ENCODE data around the gene UVSSA.
"Not testable (repeated sequence)": the region's sequence is repeated elsewhere in the genome, so short reads cannot be mapped to it uniquely, and the experiment has no call there.

The UVSSA gene

DNA sequence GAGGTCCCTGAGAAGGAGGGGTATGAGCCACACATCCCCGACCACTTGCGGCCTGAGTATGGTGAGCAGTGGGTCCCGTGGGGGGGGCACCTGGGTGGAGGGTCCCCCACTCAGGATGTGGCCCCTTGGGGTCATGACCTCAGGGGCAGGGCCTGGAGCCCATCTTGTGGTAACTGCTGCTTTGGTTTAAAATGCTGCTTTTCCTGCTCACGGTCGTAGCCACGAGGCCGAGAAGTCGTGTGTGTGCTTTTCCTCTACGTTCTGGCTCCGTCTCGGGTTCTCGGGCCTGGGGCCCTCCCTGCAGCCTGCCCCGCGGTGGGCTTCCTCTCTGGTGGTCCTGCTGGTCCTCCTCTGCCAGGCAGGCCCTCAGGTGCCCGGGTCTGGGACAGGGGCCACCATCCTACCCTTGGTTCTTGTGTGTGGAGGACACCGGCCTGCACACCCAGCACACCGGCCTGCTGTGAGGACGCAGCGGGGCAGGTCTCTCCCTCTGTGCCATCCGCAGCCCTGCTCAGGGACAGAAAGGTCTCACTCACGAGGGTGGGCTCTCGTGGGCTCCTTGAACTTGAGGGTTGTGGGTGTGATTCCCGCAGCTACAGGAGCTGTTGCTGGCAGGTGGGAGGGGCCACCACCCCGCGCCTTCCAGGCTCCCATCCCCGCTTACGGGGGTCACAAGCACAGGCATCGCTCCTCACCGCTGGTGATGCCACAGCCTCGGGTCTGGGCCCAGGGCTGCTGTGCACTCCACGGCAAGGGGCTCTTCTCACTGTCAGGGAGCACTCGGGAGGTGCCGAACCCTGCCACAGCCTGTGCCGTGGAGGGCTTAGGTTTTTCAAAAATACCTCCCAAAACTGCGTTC lies 19.6 kb downstream of the UVSSA start:
- DNase-seq: no peak

DNA sequence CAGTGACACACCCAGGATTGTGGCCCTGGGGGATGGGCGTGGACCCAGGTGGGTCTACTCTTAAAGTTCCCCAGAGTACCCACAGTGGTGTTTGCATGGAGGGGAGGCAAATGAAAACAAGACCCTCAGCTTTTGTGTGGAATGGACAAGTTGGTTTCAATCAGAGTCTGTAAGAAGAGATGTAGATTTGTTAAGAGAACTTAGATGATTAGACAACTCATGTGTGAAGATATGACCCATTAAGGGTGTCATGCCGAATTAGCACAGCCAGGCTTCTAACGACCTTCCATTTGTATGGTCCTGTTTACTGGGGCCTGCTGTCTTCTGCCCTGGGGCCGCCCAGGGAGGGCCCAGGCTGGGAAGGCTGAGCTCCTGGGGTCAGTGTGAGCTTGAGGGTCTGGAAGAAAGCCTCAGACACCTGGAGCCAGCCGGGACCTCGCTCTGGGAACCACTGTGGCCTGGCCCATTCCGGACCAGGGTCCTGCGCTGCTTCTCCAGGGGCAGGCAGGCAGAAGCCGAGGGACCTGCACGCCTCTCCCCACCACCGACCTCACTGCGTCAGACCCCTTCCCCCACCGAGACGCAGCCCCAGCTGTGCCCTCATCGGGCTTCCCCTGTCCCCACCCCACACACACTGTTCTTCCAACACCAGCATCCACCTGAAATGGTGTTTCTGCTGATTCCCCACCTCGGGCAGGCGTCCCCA lies 20.4 kb downstream of the UVSSA start:
- no peak for DNase-seq

DNA sequence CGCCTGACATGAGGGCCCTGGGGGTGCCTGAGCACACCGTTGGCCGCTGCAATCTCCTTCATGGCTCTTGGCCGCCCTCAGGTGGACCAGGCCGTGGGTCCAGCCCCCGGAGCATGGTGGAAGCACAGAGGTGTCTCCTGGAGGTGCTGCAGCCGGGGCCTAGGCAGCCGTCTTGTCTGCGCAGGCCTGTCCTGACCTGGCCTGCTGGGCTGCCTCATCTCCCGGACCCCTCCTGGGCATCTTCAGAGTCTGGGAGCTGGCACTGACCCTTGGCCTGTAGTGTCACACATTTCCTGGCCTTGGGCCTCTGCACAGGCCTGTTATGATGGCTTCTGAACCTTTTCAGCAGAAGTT lies 20.9 kb downstream of the UVSSA start:
- no peak for DNase-seq

DNA sequence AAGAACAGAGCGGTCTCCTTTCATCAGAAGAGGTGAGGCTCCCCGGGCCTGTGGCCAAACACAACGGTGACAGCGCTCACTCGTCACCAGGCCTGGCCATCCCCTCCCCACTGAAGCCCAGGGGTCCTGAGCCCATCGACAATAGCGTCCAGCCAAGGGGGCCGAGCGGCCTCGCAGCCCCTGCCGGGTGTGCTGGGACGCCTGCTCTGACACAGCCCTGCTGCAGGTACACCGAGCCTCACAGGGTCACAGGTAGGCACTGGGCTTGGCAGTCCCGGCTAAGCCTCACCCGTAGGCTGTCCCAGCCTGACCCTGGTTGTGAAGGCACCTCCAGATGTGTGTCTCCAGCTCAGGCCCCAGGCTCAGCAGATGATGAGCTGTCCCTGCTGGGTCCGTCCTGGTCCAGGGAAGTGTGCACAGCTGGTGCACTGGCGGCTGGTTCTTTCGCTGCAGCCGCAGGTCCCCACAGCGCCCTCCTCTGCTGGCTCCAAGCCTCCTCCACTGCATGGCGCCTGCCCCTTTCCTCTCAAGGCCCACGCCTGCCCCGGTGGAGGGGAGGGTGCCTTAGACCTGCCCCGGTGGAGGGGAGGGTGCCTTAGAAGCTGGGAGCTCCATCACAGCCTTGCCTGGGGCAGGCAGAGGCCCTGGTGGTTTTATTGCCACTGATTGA lies 21.5 kb downstream of the UVSSA start:
- no peak for DNase-seq

DNA sequence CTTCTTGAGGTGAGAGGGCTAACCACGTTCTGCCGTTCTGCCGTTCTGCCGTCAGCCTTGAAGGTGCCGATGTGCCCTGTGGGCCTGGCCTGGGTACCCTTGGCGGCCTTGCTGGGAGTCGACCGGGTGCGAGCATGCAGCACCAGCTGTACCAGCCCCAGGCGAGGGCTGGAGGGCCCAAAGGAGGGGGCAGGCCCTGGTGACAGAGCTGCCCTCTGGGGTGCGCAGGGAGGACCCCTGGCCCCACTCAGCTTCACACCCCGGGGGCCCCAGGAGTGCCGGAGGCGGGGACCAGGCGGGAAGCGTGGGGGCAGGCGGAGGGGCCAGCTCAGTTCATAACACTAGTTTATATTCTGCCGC lies 22.1 kb downstream of the UVSSA start:
- no peak for DNase-seq

DNA sequence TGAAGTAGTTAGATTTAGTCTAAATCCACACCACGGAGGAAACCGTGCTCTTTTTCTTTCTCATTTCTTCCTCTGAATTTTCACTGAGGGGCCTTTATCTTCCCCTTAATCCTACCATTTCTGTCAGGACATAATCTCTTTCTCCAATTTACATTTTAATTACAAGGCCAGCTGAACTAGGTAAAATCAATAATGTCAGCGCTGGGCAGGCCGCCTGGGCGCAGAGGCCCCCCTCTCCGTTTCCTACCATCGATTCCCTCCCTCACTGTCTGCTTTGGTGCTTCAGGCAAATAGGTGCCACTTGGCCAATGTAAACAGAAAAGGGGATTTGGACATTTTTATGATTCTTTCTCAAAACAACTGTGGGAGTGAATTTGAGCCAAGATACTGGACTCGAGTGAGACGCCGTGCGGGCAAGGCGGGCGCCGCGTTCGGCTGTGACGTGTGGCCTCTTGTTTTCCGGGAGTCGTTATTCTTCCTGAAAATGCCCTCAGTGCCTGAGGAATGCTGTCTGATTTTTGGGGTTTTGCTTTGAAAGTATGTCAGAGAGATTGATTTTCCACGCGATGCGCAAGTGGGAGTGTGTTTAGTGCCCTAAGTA lies 22.6 kb downstream of the UVSSA start:
- no peak for DNase-seq

DNA sequence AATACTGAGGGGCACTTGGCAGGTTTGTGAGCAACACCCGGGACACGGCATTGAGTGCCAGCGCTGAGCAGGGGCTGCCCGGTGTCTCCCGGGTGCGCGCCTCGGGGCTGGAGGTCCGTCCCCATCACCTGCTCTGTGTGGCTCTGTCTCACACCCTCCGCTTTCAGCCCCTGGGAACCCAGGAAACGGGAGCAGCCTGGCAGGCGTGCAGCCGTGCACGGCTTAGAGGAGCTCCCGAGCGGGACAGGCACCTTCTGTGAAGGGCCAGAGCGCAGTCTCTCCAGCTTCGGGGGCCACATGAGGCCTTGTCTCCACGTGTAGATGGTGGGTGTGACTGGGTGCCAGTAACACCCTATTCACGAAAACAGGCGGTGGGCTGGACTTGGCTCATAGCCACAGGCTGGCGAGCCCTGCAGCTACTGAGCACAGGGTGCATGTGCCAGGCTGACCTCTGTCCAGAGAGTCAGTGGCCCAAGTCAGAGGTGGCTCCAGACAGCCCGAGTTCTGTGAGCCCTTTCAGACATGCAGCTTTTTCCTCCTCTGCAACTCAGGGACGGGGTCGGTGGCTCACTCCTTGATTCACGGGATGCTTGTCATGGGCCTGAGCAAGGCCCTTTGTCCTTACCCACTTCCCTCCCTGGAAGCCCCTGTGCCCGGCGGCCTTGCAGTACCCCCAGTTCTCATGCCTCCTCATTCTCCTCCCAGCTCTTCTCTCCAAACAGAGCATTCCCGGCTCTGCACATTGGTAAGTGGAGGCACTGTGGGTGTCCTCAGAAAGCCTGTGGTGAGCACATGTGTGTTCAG lies 23.5 kb downstream of the UVSSA start:
- no peak for DNase-seq

DNA sequence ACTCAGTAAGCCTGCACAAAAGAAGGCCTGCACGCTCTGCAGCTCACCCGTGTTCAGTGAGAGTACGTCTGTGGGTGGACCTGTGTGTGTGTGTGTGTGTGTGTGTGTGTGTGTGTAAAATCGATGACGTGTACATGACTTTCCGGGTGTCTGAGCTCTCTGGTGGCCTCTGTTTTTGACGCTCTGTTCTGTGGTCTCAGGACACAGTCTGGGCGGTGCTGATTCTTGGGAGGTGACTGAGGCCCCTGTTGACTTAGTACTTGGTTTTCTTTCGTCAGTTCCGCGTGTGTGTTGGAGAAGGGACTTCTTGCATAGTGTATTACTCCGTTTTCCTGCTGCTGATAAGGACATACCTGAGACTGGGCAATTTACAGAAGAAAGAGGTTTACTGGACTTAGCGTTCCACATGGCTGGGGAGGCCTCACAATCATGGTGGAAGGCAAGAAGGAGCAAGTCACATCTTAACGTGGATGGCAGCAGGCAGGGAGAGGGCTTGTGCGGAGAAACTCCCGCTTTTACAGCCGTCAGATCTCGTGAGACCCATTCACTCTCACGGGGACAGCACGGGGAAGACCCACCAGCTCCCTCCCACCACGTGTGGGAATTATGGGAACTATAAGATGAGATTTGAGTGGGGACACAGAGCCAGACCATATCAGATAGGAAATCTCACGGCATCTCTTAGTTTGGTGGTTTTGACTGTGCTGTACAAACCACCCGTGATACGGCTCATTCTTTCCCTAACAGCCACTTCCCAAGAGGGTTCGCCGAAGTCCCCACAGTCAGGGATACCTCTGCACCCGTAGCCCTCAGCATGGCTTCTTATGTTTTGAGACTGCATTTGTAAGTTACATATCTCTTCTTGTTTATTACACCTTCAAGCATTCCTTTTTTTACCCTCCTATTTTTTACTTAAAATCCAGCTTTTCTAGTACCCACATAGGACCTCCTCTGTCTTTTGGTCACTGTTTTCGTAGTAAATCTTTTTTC lies 24.5 kb downstream of the UVSSA start:
- no peak for DNase-seq

DNA sequence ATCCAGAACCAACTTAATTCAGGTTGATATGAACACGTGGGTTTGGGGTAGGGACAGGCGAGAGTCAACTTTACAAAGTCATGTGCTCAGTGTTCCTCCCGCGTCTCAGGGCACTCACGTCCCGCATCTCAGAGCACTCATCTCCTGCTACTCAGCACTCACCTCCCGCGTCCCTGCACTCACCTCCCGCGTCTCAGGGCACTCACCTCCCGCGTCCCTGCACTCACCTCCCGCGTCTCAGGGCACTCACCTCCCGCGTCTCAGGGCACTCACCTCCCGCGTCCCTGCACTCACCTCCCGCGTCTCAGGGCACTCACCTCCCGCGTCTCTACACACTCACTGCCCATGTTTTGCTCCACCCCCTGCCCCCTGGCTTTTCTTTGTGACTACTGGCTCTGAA lies 25.6 kb downstream of the UVSSA start:
- not testable (repeated sequence) for DNase-seq

DNA sequence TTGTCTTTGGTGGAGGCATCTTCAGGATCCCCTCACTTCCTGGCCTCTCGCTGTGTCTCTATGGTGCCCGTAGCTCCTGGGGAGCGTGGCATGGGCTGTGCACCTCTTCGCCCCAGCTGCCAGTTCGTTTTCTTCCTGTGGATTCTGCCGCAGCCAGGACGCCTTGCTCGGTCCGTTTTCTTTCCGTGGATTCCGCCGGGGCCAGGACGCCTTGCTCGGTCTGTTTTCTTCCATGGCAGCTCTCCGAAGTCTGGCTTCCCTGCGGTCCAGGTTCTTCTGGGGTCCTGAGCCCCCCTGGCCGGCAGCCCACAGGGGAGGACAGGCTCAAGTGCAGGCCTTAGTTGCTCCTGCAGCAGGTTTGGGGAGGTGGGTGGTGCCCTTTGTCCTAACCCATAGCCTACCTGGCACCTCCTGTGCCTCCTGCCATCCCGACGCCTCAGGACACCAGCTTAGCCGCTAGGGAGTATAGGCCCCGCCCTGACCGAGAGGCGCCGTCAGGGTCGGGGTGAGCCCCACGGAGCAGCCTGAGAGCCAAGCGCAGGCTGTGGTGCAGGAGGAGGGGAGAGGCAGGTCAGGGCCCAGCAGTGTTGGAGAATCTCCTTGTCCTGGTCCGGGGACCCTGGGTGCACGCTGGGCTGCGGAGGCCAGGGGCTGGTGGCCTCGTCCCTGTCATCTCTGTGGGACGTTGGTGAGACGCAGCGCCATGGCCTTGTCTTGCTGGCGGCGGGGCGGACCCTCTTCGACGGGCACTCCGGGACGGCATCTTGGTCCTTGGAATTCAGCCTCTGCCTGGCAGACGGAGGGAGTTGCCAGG lies 27.1 kb downstream of the UVSSA start:
- DNase-seq: no peak

DNA sequence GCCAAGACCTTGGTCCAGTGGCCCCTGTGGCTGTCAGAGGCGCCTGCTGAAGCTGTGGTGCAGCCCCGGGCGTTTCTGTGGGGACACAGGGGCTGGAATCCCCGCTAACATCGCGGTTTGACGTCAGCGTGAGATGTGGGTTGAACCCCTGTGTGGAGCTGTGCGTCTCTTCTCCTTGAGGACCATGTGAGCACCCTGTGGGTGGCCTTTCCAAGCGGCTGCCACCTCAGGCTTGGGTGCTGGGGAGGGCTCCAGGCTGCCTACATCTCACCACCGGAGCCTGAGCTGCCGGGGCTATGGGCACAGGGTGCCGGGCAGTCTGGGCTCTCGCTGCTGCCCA lies 27.7 kb downstream of the UVSSA start:
- DNase-seq: no peak

DNA sequence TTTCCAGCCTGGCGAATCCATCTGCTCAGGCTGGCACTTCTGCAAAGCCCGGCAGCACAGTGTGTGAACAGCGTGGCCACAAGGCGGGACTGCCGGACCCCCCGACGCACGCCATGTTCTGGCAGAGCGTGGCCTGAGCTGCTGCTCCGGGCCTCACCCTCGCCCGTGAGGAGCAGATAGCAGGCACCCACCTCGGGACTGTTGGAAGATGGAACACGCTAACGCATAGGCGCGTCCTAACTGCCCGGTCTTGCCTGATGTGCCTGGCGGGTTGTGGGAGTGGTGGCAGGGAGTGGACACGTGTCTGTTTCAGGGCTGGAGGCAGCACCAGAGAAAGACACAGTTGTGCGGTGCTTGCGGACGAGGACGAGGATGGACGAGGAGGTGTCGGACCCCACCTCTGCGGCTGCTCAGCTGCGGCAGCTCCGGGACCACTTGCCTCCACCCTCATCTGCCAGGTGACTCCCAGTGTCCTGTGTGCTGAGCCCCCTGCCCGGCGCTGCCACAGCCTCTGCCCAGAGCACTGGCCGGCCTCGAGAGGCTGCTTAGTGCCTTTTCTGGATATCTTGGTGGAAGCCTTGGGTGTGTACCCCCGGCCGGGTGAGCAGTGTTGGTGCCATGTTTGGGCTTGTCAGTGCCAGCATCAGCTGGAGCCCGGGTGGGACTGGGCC lies 28.2 kb downstream of the UVSSA start:
- DNase-seq: no peak

DNA sequence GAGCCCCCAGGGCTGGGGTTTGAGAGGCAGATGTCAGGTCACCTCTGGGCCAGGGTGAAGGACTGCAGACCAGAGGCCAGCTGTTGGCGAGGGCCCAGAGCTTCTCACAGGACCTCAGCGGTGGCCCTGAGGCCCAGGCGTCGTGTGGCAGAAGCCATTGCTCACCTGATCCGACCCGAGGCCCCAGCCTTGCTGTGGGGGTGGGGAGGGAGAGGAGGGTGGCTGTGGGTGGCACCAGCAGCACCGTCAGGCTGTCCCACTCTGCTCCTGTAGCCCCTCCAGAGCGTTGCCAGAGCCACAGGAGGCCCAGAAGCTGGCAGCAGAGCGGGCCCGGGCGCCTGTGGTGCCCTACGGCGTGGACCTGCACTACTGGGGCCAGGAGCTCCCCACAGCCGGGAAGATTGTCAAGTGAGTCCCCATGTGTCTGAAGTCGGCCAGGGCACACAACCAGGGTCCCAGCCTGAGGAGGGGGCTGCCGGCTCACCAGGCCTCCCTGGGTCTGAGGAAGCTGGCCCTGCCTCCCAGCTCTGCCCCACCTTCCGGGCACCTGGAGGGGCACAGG lies 28.8 kb downstream of the UVSSA start:
- DNase-seq: no peak

DNA sequence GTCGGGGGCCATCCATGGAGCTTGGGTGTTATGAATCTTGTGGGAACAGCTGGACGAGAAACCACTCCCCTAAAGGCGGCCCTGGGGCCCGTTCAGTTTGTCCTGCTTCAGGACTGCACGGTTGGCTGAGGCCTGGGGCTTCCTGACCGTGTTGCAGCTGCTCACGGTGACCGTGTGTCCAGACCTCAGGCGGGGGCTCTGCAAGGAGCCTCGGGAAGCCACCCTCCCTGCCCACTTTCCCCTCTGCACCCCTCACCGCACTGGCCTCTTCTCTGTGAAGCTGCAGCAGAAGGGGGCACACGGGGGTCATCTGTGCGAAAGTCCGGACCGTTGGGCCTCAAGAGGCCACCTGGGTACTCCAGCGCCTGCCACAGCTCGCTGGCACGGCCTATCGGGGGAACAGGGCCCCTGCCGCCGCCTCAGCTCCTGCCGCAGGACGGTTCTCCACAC lies 29.4 kb downstream of the UVSSA start:
- DNase-seq: no peak

DNA sequence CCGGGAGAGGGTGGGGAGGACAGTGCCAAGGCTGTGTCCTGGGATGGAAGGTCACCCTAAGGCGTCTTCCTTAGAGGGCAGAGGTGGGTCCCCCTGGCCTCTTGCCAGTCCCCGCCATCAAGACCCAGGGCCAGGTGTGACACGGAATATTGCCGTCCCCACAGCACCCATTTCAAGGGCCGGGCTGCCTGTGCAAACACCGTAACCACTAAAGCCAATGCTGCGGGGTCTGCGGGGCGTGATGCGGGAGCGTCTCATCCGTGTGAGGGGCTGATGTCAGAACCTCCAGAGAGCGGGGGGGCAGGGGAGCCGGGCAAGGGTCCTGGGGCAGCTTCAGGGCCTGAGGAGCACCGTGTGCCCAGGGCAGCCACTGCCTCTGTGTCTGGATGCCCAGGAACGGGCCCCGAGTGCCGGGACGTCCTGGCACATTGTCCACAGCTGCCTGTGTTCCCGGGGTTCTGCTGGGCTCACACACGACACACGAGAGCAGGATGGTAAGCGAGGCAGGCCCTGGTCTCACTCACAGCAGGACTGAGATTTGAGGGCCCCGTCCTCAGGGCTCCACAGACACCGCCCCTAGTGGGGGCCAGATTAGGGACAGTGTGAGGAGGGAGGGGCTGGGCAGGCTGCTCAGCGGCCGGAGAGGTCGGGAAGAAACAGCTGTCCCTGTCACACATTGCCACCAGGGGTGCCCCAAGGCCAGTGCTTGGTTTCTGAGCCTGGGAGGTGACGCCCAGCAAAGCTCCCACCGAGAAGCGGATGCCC lies 30.0 kb downstream of the UVSSA start:
- no peak for DNase-seq

DNA sequence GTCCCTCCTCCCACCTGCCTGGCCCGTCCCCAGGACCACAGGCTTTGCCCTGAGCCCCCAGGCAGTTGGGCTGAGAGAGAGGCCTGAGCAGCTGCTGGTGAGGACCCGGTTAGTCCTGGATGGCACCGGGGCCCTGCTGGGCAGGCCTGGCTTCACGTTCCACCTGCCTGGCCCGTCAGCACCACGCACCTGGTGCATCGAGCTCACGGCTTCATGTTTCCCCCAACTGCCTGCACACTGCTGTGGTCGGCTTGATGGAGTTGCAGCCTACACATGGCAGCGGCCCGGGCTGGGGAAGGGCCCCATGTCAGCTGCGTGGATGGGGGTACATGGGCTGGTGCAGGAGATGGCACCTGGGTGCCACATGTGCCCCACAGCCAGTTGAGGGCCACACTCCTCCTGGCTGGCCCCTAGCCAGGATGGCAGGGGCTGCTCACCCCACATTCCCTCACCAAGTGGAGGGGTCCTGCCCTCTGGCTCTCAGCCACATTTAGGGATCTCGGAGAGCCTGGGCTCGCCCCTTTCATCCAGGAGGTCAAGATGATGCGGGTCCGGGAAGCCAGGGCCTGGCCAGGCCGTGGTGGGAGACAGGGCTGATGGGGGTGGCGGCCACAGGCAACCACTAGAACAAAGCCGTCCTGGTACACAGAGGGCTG lies 30.7 kb downstream of the UVSSA start:
- no peak for DNase-seq

DNA sequence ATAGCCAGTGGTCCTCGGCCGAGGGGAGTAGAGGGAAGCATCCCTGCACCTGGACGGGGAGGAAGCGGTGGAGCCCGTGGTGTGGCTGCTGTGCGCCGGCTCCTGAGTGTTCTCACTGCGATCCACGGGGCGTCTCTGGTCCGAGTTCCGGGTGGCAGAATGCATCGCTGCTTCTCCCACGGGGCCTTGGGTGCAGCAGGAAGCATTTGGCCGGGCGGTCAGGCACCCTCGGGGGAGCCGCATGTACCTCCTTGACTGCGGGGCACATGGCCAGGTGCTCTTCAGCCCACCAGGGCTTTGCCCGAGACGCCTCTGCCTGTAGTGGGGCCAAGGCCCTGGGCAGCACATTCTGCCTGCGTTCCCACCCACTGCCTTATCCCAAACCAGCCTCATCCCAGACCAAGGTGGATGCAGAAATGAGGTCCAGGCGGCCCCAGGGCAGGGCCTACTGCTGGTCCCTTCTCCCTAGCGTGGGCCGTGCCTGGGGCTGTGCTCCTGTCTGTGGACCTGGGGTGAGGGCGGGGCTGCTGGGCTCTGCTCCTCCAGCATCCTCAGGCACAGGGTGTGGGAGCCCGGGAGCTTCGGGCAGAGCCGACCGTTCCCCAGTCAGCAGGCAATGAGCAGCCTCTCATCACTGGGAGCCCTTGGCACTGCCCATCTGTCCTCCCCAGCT lies 31.7 kb downstream of the UVSSA start:
- no peak for DNase-seq

DNA sequence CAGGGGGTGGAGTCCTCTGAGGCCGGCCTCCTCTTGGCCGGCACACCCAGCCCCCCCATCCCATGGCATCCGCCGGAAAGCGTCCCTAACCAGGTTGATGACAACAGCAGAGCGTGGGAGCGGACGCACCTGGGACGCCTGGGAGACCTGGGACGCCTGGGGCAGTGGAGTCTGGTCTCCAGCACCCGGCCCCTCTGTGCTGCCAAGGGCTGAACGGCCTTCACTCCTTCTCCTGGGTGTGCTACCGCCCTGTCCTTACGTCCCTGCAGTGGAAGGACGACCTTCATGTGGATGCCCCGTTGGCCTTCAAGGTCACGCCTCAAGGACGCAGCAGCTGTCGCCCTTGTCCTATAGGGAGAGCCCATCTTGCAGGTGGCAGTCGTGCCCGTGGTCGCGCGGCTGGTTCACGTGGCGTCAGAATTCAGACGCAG lies 32.4 kb downstream of the UVSSA start:
- DNase-seq: no peak
